ENCODE data around the gene SHROOM2.

The SHROOM2 gene

DNA sequence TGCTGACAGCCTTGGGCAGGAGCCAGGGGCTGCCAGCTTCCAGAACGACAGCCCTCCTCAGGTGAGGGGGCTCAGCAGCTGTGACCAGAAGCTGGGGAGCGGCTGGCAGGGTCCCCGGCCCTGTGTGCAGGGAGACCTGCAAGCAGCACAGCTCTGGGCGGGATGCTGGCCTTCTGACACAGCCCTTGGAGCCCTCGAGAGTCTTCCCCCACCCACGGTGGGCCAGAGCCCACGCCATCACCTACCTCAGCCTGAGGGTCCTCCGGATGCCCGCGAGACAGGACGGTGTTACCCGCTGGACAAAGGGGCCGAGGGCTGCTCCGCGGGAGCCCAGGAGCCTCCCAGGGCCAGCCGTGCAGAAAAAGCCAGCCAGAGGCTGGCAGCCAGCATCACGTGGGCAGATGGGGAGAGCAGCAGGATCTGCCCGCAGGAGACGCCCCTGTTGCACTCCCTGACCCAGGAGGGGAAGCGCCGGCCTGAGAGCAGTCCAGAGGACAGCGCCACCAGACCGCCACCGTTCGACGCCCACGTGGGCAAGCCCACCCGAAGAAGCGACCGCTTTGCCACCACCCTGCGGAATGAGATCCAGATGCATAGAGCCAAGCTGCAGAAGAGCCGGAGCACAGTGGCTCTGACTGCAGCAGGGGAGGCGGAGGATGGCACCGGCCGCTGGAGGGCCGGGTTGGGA is 109.1 kb downstream of the SHROOM2 start:
- H3K27ac ChIP-seq: no peak overlapping the region
- TF ChIP-seq, protein P1, sequence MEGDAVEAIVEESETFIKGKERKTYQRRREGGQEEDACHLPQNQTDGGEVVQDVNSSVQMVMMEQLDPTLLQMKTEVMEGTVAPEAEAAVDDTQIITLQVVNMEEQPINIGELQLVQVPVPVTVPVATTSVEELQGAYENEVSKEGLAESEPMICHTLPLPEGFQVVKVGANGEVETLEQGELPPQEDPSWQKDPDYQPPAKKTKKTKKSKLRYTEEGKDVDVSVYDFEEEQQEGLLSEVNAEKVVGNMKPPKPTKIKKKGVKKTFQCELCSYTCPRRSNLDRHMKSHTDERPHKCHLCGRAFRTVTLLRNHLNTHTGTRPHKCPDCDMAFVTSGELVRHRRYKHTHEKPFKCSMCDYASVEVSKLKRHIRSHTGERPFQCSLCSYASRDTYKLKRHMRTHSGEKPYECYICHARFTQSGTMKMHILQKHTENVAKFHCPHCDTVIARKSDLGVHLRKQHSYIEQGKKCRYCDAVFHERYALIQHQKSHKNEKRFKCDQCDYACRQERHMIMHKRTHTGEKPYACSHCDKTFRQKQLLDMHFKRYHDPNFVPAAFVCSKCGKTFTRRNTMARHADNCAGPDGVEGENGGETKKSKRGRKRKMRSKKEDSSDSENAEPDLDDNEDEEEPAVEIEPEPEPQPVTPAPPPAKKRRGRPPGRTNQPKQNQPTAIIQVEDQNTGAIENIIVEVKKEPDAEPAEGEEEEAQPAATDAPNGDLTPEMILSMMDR (conservative IDR thresholded peaks at IDR 0.05): no peak

DNA sequence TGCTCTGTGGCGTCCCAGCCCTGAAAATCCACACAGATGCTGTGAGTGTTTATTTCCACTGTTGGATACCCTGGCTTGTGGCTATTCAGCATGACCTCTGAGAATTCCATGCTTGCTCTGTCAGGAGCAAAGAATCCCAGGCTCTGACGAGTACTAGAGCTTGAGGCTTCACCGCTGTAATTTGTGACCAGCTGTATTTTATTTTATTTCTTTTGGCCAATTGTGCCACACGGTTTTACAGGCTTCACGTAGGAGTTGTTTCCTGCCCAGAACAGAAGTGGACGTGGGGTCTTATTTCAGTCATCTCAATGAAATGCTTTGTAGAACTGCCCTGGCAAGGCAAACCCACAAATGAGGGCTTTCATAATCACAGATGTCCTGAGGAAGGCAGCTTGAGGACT is 111.5 kb downstream of the SHROOM2 start:
- TF ChIP-seq, protein P1 (conservative IDR thresholded peaks at IDR 0.05): no peak
- no peak overlapping the region for H3K27ac ChIP-seq

- H3K27ac ChIP-seq: no peak overlapping the region
- TF ChIP-seq, protein P1 (conservative IDR thresholded peaks at IDR 0.05): no peak
Observed at GRCh38 chrX:9899640-9900111, 113.4 kb downstream of the SHROOM2 start.

- TF ChIP-seq, protein P1 (conservative IDR thresholded peaks at IDR 0.05): no peak
- H3K27ac ChIP-seq: no peak overlapping the region
Observed at GRCh38 chrX:9902656-9903055, 116.4 kb downstream of the SHROOM2 start.

- TF ChIP-seq, protein P1 (conservative IDR thresholded peaks at IDR 0.05): no peak
- no peak overlapping the region for H3K27ac ChIP-seq
Observed at GRCh38 chrX:9903146-9903545, 116.9 kb downstream of the SHROOM2 start.

- peak overlapping the region; percentile 59; the same call in 1 of the 2 replicates for H3K27ac ChIP-seq
- TF ChIP-seq, protein P1 (conservative IDR thresholded peaks at IDR 0.05): no peak
Observed at GRCh38 chrX:9905288-9905687, 119.1 kb downstream of the SHROOM2 start.

DNA sequence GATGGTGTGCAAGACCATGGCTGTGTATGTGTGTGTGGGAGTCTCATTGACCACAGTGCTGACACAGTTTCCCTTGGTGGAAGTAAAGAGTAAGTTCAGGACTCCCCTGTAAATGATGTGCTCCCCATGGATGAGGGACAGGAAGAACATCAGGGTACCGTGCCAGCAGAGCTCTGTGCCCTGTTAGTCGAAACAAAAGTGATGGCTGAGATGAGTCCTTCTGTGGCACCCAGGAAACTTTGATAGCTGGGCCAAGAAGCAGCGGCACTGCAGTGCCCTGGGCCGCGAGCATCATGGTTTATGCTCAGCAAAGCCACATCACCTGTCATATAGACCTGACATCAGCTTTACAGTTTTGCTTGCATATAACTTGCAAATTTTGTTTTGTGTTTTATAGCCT is 119.5 kb downstream of the SHROOM2 start:
- H3K27ac ChIP-seq: peak overlapping the region; percentile 59; the same call in 1 of the 2 replicates
- TF ChIP-seq, protein P1 (conservative IDR thresholded peaks at IDR 0.05): no peak
